Measurements from ENCODE around the gene BRF1. TPM values are rescaled to one million over a fixed set of nuclear protein-coding genes. Genes with fewer than 3 reads are reported as not detected.

The BRF1 gene
- polyA plus RNA-seq, 3 donors: 28.0 to 30.7 (median 30.5) TPM

DNA sequence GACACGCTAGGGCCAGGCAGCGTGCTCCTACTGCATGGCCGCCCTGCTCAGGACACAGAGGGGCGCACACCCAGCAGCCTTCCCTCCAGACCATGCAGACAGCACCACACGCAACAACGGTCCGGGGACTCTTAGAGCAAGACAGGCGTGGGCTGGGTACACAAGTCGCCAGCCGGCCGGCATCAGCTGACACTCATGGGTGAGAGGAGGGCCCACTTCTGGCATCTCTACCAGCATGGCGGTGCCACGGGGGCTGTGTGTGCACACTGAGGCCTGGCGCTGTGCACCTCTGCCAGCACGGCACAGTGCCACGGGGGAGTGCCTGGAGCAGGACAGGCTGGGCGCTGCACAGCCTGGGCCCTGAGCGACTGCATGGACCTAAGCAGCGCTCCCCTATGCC lies 59.2 kb downstream of the BRF1 start:
- no peak for DNase-seq (ENCODE audit: low read depth in 3 of 3, low spot score in 2 of 3)

DNA sequence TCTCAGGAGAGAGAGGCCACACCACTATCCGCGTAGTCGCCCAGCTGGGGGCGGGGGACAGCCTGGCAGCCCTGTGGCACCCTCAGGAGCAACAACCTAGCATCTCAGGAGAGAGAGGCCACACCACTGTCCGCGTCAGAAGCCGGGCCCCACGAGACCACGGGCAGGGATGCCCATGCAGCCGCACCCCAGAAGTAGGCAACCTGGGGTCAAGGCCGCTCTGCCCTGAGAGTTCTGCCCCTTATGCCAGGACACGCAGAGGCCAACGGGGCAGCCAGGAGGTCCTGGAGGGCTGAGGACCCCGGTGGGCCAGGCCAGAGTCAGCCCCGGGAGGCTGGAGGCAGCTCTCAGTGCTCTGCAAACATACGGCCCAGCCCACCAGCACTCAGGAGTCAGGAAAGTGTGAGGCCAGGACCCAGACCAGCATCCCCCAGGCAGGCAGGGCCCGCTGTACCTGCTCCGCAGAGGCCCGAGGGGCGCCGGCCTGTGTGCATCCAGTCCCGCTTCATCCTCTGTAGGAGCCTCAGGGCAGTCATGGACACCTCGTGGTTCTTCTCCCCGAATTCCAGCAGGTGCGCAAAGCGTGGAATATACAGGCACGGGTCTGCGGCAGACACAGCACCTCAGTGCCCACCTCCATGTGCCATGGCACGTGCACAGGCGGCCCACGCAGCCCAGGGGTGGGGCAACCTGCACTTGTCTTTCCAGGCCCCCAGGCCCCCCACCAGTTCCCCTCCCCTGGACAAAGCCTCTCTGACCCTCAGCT lies 59.8 kb downstream of the BRF1 start:
- DNase-seq (ENCODE audit: low read depth in 3 of 3, low spot score in 2 of 3): no peak

DNA sequence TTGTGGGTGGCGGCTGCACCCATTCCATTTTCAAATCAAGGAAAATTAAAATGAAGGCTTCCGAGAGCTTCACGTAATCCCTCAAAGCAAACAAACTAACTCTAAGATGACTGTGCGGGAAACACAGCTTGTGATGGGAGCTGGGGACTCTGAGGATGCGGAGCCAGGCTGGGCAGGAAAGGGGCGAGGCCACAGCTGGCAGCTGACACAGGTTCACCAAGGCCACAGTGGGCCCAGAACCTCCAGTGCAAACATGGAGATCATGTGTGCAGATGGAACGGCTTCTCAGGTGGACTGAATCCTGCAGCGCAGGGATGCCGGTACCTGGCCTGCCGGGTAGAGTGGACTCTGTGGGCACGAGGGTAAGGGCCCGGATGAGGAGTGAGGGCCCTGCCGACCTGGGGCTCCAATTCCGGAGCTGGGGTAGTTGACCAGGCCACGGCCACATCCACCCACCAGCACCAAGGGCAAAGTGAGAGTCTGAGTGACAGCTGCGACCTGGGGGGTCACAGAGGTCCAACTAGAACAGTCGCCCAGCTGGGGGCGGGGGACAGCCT lies 71.6 kb downstream of the BRF1 start:
- no peak for DNase-seq (ENCODE audit: low read depth in 3 of 3, low spot score in 2 of 3)

- no peak for DNase-seq (ENCODE audit: low read depth in 3 of 3, low spot score in 2 of 3)
Observed at GRCh38 chr14:105228562-105228961, 72.2 kb downstream of the BRF1 start.

- no peak for DNase-seq (ENCODE audit: low read depth in 3 of 3, low spot score in 2 of 3)
Observed at GRCh38 chr14:105227346-105227745, 73.5 kb downstream of the BRF1 start.

GRCh38 chr14:105226198-105226597 lies 74.6 kb downstream of the BRF1 start:
- no peak for DNase-seq (ENCODE audit: low read depth in 3 of 3, low spot score in 2 of 3)

DNA sequence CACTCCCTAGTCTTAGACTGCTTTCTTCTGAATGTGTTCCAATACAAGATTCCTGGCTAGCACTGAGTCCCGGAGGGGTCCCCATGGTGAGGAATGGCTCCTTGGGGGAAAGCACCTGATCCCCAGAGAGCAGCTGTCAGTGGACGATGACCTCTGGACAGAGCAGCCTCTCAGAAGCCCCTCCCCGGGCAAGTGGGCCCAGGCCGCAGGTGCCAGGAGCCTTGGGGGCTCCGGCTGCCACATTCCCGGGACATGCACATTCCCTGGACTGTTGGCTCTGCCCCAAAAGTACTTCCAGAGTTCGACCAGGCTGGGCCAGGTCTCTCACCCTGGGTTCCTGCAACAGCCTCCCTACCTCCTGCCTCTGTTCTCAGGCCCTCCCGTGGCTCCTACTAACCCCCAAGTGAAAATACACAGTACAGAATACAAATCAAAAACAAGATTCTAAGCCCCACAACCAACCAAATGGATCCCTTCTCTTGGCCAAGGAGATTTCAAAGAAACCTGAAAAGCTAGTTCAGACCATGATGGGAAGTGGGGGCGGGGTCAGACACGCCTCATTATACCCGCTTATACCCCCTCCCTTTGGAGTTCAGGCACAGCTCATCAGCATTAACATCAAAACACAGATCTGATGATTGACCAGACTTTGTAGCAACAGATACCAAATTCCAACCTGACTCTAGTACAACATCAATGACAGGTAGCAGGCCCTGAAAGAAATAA lies 75.8 kb downstream of the BRF1 start:
- no peak for DNase-seq (ENCODE audit: low read depth in 3 of 3, low spot score in 2 of 3)

DNA sequence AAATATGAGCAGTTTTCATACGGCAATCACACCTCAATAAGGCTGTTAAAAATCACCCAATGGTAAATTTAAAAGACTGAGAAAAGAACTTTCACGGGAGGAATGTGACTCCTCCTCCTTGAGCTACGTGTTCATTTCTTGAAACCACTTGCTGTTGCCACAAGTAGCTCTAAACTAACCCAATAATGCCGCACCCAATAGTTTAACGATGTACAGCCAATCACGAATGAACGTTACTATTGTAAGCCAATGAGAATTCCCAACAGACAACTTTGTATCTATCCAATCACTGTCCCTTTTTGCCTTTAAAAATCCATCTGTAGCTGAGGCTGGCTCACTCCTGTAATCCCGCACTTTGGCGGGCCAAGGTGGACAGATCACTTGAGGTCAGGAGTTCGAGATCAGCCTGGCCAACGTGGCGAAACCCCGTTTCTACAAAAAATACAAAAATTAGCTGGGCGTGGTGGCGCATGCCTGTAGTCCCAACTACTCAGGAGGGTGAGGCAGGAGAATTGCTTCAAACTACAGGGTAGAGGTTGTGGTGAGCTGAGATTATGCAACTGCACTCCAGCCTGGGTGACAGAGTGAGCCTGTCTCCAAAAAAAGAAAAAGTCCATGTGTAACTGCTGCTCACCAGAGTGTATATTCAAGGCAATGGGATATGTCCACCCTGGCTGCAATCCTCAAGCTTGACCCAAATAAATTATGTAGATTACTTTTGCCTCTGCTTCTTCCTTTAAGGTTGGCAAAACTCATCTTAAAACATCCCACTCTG lies 76.8 kb downstream of the BRF1 start:
- no peak for DNase-seq (ENCODE audit: low read depth in 3 of 3, low spot score in 2 of 3)

DNA sequence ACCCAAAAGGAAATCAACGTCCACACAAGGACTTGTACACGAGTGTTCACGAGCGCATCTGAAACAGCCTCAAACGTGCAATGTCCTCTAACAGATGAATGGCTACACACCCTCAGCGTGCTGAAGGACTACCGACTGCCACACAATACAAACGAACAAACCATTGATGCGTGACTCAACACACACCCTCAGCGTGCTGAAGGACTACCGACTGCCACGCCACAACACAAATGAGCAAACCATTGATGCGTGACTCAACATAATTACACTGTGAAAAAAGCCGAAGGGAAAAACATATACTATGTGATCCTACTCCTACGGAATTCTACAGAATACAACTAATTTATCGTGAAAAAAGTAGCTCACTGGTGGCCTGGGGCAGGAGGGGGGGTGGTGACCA lies 77.5 kb downstream of the BRF1 start:
- DNase-seq (ENCODE audit: low read depth in 3 of 3, low spot score in 2 of 3): no peak

DNA sequence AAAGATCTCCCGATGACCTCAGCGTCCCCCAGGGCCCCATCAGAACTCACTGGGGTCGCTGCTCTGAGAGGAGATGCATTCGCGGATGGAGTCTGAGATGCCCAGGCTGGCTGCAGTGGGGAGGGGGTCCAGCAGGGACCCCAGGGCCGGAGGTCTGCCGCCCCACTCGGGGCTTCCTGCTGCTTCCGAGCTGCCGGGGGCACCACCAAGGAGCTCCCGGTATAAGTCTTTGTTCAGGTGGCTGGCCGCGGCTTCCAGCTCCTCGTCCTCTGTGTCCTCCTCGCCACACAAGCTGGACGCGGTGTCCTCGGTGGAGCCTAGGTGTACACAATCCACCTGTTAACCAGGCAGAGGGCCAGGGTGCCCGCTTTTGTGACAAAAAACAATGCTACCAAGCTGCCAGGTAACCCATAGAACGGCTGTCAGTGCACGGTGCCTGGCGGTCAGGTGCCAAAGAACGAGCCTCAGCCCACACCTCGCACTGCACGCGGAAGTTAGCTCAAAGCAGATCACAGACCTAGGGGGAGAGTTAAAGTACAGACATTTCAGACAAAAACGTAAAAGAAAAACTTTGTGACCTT lies 79.1 kb downstream of the BRF1 start:
- DNase-seq (ENCODE audit: low read depth in 3 of 3, low spot score in 2 of 3): no peak

- no peak for DNase-seq (ENCODE audit: low read depth in 3 of 3, low spot score in 2 of 3)
Observed at GRCh38 chr14:105220699-105221597, 79.9 kb downstream of the BRF1 start.

- DNase-seq (ENCODE audit: low read depth in 3 of 3, low spot score in 2 of 3): no peak
Observed at GRCh38 chr14:105219753-105220152, 81.0 kb downstream of the BRF1 start.

GRCh38 chr14:105219043-105219612 lies 81.7 kb downstream of the BRF1 start:
- DNase-seq (ENCODE audit: low read depth in 3 of 3, low spot score in 2 of 3): no peak

DNA sequence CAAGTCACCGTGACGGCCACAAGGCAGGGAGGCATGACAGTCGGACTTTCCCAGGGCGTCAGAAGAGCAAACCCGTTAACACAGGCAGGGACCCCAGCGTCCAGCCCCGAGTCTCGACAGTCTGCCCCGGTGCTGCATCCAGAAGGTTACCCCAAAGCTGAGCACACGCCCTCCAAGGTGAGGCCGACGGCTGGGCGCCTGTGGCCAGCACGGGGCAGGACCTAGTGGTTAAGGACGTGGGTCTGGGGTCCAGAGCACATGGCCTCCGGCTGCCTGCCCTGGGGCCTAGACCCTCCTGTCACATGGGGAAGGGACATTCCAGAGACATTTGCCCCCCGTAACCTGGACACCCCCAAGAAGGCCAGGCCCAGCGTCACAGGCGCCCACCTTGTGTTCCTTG lies 82.2 kb downstream of the BRF1 start:
- DNase-seq (ENCODE audit: low read depth in 3 of 3, low spot score in 2 of 3): no peak

- no peak for DNase-seq (ENCODE audit: low read depth in 3 of 3, low spot score in 2 of 3)
Observed at GRCh38 chr14:105217774-105218173, 83.0 kb downstream of the BRF1 start.

DNA sequence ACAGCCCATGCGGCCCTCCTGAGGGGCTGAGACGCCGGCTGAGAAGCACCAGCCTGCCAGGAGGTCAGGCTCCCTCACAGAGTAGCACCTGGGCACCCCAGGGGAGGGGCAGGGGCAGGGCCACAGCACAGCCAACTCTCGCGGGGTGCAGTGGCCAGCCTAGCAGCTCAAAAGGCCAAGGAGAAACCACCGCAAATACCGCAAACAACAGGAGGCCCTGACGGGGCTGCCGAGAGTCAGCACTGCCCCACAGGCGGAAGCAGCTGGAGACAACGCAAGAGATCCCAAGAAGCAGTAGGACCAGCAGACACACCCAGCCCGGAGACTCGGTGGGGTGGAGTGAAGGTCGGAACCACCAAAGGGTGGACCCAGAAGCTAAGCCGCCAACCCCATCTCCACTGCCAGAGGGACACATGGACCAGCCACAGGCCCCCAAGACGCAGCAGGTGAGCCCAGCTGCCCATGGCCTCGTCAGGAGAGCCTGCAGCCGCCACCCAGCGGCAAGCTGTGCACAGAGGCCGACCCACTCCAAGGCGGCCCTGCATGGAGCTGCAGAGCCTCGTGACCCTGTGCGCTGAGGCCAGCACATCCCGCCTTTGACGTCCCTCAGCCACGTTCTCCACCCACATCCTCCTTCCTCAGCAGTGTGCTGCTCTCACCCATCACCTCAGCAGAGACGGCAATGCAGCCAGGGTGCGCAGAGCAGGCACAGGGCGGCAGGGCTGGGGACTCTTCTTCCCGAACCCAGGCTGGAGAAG lies 84.1 kb downstream of the BRF1 start:
- DNase-seq (ENCODE audit: low read depth in 3 of 3, low spot score in 2 of 3): no peak

GRCh38 chr14:105215602-105216001 lies 85.2 kb downstream of the BRF1 start:
- no peak for DNase-seq (ENCODE audit: low read depth in 3 of 3, low spot score in 2 of 3)

GRCh38 chr14:105214324-105214915 lies 86.4 kb downstream of the BRF1 start:
- DNase-seq (ENCODE audit: low read depth in 3 of 3, low spot score in 2 of 3): no peak

Data from right renal cortex interstitium (tissue), 3 donors.